ENCODE results near the gene GDF2.

Gene GDF2

DNA sequence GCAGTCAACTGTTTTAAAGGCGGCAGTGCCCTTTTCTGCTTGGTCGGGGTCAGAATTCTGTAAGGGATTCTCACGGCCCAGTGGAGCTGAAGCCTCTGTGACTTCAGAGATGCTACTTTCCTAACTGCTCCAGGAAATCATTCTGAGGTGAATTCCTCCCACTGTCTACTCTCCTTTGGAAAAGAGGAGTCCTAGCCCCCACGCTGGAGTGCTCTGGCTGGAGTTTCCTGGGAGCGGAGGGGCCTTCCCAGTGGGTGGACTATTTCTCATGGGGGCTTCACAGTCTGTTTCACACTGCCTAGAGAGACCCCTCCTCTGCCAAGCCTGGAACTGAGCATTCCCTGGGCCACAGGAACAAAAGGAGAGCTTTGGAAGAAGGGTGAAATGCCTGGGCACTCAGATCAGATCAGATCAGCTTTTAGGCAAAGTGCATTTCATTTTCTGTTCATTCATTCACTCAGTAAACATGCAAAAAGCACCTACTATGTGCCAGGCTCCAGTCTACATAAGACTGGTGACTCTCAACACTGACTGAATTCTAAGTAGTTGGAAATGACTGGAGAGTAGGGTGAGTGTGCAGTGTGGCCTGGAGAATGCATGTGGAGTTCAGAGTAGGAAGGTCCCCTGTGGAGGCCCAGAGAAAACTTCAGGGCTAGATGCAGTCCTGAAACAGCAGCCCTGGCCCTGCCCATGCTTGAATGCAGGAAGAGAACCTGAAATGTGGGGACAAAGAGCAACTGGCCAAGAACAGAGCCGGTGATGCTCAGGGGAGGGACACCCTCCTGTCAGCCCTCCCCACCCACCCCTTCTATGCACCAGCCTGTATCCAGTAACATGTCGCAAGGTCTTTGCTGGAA lies 49.6 kb downstream of the GDF2 start:
- Histone ChIP-seq H3K27me3 (ENCODE audit: insufficient read depth, poor library complexity, severe bottlenecking) (no peaks in the 10 kb centered on the region), H3K27ac (replicated peaks) (no peak overlapping the region), H3K4me3 (replicated peaks; ENCODE audit: insufficient read depth, low read length) (no peak overlapping the region)
- TF ChIP-seq SPI1 (IDR thresholded peaks at IDR 0.05; ENCODE audit: borderline replicate concordance, low read depth) (no peak), POLR2AphosphoS5 (IDR thresholded peaks at IDR 0.05; ENCODE audit: low read depth) (no peak), GABPA (IDR thresholded peaks at IDR 0.05; ENCODE audit: low read depth) (no peak)
- TF ChIP-seq, protein P1, sequence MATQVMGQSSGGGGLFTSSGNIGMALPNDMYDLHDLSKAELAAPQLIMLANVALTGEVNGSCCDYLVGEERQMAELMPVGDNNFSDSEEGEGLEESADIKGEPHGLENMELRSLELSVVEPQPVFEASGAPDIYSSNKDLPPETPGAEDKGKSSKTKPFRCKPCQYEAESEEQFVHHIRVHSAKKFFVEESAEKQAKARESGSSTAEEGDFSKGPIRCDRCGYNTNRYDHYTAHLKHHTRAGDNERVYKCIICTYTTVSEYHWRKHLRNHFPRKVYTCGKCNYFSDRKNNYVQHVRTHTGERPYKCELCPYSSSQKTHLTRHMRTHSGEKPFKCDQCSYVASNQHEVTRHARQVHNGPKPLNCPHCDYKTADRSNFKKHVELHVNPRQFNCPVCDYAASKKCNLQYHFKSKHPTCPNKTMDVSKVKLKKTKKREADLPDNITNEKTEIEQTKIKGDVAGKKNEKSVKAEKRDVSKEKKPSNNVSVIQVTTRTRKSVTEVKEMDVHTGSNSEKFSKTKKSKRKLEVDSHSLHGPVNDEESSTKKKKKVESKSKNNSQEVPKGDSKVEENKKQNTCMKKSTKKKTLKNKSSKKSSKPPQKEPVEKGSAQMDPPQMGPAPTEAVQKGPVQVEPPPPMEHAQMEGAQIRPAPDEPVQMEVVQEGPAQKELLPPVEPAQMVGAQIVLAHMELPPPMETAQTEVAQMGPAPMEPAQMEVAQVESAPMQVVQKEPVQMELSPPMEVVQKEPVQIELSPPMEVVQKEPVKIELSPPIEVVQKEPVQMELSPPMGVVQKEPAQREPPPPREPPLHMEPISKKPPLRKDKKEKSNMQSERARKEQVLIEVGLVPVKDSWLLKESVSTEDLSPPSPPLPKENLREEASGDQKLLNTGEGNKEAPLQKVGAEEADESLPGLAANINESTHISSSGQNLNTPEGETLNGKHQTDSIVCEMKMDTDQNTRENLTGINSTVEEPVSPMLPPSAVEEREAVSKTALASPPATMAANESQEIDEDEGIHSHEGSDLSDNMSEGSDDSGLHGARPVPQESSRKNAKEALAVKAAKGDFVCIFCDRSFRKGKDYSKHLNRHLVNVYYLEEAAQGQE (IDR thresholded peaks at IDR 0.05; ENCODE audit: insufficient replicate concordance, low read depth), result no peak
- TF ChIP-seq, protein P2, sequence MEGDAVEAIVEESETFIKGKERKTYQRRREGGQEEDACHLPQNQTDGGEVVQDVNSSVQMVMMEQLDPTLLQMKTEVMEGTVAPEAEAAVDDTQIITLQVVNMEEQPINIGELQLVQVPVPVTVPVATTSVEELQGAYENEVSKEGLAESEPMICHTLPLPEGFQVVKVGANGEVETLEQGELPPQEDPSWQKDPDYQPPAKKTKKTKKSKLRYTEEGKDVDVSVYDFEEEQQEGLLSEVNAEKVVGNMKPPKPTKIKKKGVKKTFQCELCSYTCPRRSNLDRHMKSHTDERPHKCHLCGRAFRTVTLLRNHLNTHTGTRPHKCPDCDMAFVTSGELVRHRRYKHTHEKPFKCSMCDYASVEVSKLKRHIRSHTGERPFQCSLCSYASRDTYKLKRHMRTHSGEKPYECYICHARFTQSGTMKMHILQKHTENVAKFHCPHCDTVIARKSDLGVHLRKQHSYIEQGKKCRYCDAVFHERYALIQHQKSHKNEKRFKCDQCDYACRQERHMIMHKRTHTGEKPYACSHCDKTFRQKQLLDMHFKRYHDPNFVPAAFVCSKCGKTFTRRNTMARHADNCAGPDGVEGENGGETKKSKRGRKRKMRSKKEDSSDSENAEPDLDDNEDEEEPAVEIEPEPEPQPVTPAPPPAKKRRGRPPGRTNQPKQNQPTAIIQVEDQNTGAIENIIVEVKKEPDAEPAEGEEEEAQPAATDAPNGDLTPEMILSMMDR (IDR thresholded peaks at IDR 0.05; ENCODE audit: insufficient read depth, low read length), result no peak
- no peak for DNase-seq (ENCODE audit: low read depth in 1 of 2, low spot score in 1 of 2)

DNA sequence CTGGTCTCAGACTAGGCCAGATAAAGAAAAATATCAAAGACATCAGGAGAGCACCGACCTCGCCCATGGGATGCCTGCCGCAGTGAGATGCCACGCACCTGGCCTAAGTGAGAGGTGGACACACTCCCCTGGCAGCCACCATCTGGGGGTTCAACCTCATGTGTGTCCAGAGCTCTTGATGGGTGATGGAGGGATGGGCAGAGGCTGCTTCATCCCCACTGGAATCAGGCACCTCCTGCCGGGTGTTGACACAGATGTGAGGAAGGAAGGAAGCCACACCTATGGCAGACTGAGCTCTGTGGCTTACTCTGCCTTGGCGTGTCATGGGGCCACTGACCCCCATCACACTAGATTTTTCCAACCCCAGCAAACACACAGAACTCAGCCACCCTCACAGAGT lies 50.5 kb downstream of the GDF2 start:
- no peak overlapping the region for H3K4me3 ChIP-seq (replicated peaks; ENCODE audit: insufficient read depth, low read length)
- H3K27ac ChIP-seq (replicated peaks), result no peak overlapping the region
- no peak for DNase-seq (ENCODE audit: low read depth in 1 of 2, low spot score in 1 of 2)
- H3K27me3 ChIP-seq (ENCODE audit: insufficient read depth, poor library complexity, severe bottlenecking), result no peaks in the 10 kb centered on the region
- TF ChIP-seq POLR2AphosphoS5 (IDR thresholded peaks at IDR 0.05; ENCODE audit: low read depth), result no peak
- TF ChIP-seq GABPA (IDR thresholded peaks at IDR 0.05; ENCODE audit: low read depth), result no peak
- TF ChIP-seq SPI1 (IDR thresholded peaks at IDR 0.05; ENCODE audit: borderline replicate concordance, low read depth), result no peak
- TF ChIP-seq, protein P1 (IDR thresholded peaks at IDR 0.05; ENCODE audit: insufficient replicate concordance, low read depth), result no peak
- TF ChIP-seq, protein P2 (IDR thresholded peaks at IDR 0.05; ENCODE audit: insufficient read depth, low read length), result no peak

DNA sequence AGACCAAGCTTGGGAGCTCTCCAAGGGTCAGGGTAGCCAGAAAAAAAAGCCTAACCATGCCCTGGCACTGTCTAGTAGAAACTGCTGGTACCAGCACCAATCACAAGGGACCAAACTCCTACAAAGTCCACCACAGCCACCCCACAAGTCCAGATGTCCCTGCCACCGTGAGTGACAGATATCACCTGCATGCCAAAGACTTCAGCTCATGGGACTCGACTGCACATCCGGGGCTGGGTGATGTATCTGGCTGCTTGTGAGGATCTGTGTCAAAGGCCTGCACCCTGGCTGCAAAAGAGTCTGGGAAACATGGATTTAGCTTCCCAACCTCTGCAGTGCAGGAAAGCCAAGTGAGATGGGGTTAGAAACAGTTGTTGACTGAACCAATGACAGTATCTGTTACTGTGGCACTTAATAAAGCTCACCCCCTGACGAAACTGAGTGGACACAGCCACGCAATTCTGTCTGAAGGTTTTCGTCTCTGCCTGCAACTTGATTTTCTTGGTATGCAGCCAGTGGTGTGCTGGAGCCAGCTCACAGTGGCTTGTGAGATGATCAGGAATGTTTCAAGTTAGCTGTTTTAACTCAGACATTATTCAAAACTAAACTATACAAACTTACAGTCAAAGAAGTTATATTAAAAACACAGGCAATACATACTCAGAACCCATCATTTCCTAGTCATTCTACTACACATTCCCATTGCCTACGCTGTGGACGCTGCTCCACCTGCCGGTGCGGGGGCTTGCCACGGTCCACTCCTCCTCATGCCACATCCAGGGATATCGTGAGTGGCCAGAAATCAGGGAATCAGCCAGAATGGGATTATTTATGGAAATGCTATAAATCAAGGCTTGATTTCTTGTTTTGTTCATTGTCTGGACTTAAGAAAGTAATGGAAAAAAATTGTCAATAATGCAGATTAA lies 52.6 kb downstream of the GDF2 start:
- DNase-seq (ENCODE audit: low read depth in 1 of 2, low spot score in 1 of 2), result no peak
- Histone ChIP-seq H3K27ac (replicated peaks) (no peak overlapping the region), H3K4me3 (replicated peaks; ENCODE audit: insufficient read depth, low read length) (no peak overlapping the region), H3K27me3 (ENCODE audit: insufficient read depth, poor library complexity, severe bottlenecking) (no peaks in the 10 kb centered on the region)
- TF ChIP-seq, protein P1 (IDR thresholded peaks at IDR 0.05; ENCODE audit: insufficient replicate concordance, low read depth), result no peak
- TF ChIP-seq GABPA (IDR thresholded peaks at IDR 0.05; ENCODE audit: low read depth), result no peak
- TF ChIP-seq SPI1 (IDR thresholded peaks at IDR 0.05; ENCODE audit: borderline replicate concordance, low read depth), result no peak
- TF ChIP-seq POLR2AphosphoS5 (IDR thresholded peaks at IDR 0.05; ENCODE audit: low read depth), result no peak
- TF ChIP-seq, protein P2 (IDR thresholded peaks at IDR 0.05; ENCODE audit: insufficient read depth, low read length), result no peak
